K562 (cell line): ENCODE data around the gene ZMIZ1. TPM values are rescaled to one million over a fixed set of nuclear protein-coding genes. Genes with fewer than 3 reads are reported as not detected.

ENCODE experiments used
- ATF3 ChIP-seq, 2 experiments: fragments of 450-650 bp in 1 of 2; sonication (generic) in 1 of 2; formaldehyde crosslinking in 1 of 2; IDR thresholded peaks in 1 of 2; conservative IDR thresholded peaks in 1 of 2; 2 replicates each; pipeline versions ENCODE4 v1.6.1 to v1.8.1; 2016 to 2023; ENCODE audit warnings: mild to moderate bottlenecking in 2 of 2, moderate library complexity in 2 of 2, inconsistent platforms in 1 of 2, missing genetic modification reagents in 1 of 2
- CEBPG ChIP-seq, 3 experiments: fragments of 200-800 bp in 1 of 3; sonication (Bioruptor generic) in 1 of 3; sonication (generic) in 1 of 3; formaldehyde crosslinking in 1 of 3; IDR thresholded peaks in 2 of 3; conservative IDR thresholded peaks in 1 of 3; 2 replicates each; pipeline versions ENCODE4 v1.6.1 to v1.8.0; 2016 to 2022; ENCODE audit warnings: missing compliant biosample characterization in 2 of 3, missing genetic modification characterization in 2 of 3, mild to moderate bottlenecking in 1 of 3, missing genetic modification reagents in 1 of 3
- FOSL1 ChIP-seq: fragments of 200-800 bp; sonication (Bioruptor generic); conservative IDR thresholded peaks from 2 replicates; pipeline ENCODE4 v1.6.1; 2016; ENCODE audit warnings: missing genetic modification characterization, missing compliant biosample characterization
- GATAD2B ChIP-seq: fragments of 450-650 bp; IDR thresholded peaks from 2 replicates; pipeline ENCODE4 v1.6.1; 2017; ENCODE audit warnings: mild to moderate bottlenecking, borderline replicate concordance
- GTF2A2 ChIP-seq: IDR thresholded peaks from 2 replicates; pipeline ENCODE4 v1.6.1; 2016; ENCODE audit warnings: mild to moderate bottlenecking, missing genetic modification characterization, missing compliant biosample characterization
- KDM2B ChIP-seq: fragments of 250-450 bp; sonication (Bioruptor Pico); IDR thresholded peaks from 2 replicates; pipeline ENCODE4 v1.8.0; 2021; ENCODE audit warnings: mild to moderate bottlenecking, moderate library complexity
- NR4A1 ChIP-seq, 2 experiments: fragments of 250-450 bp in 1 of 2; fragments of 450-650 bp in 1 of 2; sonication (Bioruptor Pico) in 1 of 2; IDR thresholded peaks; 2 replicates each; pipeline versions ENCODE4 v1.4.0 to v1.6.1; 2016 to 2020; ENCODE audit warnings: mild to moderate bottlenecking in 2 of 2, missing compliant biosample characterization in 1 of 2, missing genetic modification characterization in 1 of 2, moderate library complexity in 1 of 2
- PPARD ChIP-seq: fragments of 250-450 bp; sonication (Bioruptor Pico); IDR thresholded peaks from 2 replicates; pipeline ENCODE4 v1.8.0; 2022; ENCODE audit warnings: inconsistent platforms, mild to moderate bottlenecking, moderate library complexity
- RBM17 ChIP-seq: fragments of 200-400 bp; formaldehyde crosslinking; IDR thresholded peaks from 2 replicates; pipeline ENCODE4 v1.6.1; 2017; ENCODE audit warnings: low read depth, mild to moderate bottlenecking, low read length, borderline replicate concordance
- RBM34 ChIP-seq: fragments of 200-400 bp; formaldehyde crosslinking; IDR thresholded peaks from 2 replicates; pipeline ENCODE4 v1.6.1; 2018; ENCODE audit warnings: low read length, borderline replicate concordance; ENCODE audit not compliant: insufficient read depth
- SMARCA5 ChIP-seq: fragments of 450-650 bp; IDR thresholded peaks from 2 replicates; pipeline ENCODE4 v1.6.1; 2016
- TAF9B ChIP-seq: fragments of 450-650 bp; IDR thresholded peaks from 2 replicates; pipeline ENCODE4 v1.6.1; 2018; ENCODE audit warnings: mild to moderate bottlenecking; ENCODE audit not compliant: partially characterized antibody
- XRCC3 ChIP-seq: fragments of 450-650 bp; IDR thresholded peaks from 2 replicates; pipeline ENCODE4 v1.6.1; 2017; ENCODE audit warnings: mild to moderate bottlenecking, moderate library complexity
- YBX1 ChIP-seq: fragments of 450-650 bp; IDR thresholded peaks from 2 replicates; pipeline ENCODE4 v1.7.1; 2016; ENCODE audit warnings: mild to moderate bottlenecking
- ZBED1 ChIP-seq: IDR thresholded peaks from 2 replicates; pipeline ENCODE4 v1.6.1; 2014
- ZBTB17 ChIP-seq: fragments of 450-650 bp; formaldehyde crosslinking; IDR thresholded peaks from 2 replicates; pipeline ENCODE4 v1.4.0; 2020; ENCODE audit warnings: mild to moderate bottlenecking
- ZNF212 ChIP-seq: fragments of 450-650 bp; formaldehyde crosslinking; IDR thresholded peaks from 2 replicates; pipeline ENCODE4 v1.4.0; 2020; ENCODE audit warnings: mild to moderate bottlenecking
- ZNF217 ChIP-seq: sonication (generic); formaldehyde crosslinking; IDR thresholded peaks from 2 replicates; pipeline ENCODE4 v1.8.0; 2022; ENCODE audit warnings: mild to moderate bottlenecking, missing genetic modification reagents
- ZNF224 ChIP-seq: sonication (generic); formaldehyde crosslinking; IDR thresholded peaks from 2 replicates; pipeline ENCODE4 v1.8.0; 2022; ENCODE audit warnings: mild to moderate bottlenecking, missing genetic modification reagents
- ZNF311 ChIP-seq: fragments of 250-450 bp; sonication (Bioruptor Pico); IDR thresholded peaks from 2 replicates; pipeline ENCODE4 v1.4.0; 2020; ENCODE audit warnings: mild to moderate bottlenecking, moderate library complexity
- ZNF57 ChIP-seq: fragments of 450-650 bp; formaldehyde crosslinking; IDR thresholded peaks from 2 replicates; pipeline ENCODE4 v1.4.0; 2020; ENCODE audit warnings: mild to moderate bottlenecking, moderate library complexity
- ZNF75A ChIP-seq: fragments of 450-650 bp; formaldehyde crosslinking; IDR thresholded peaks from 2 replicates; pipeline ENCODE4 v1.4.0; 2020; ENCODE audit warnings: mild to moderate bottlenecking
- polyA plus RNA-seq, 8 experiments: library from polyadenylated mRNA; depleted of rRNA in 4 of 8; stranded (reverse) in 5 of 8; unstranded in 3 of 8; fragments of >200 nt; fragmentation: Nextera tagmentation in 2 of 8; fragmentation: Illumina TruSeq in 1 of 8; extraction: Ambion mirVana in 2 of 8; extraction: Trizol in 1 of 8; gene quantifications; 2 replicates each; pipeline versions ENCODE4 v1.2.1 to v1.2.3, GENCODE V29; 2011 to 2014; ENCODE audit warnings: inconsistent platforms in 1 of 8, missing spikeins in 1 of 8
- total RNA-seq, 7 experiments: library from RNA; depleted of rRNA in 6 of 7; stranded (reverse); fragments of >200 nt in 6 of 7; fragmentation: Illumina TruSeq in 2 of 7; extraction: Trizol in 2 of 7; gene quantifications; 2 replicates each; pipeline versions ENCODE4 v1.2.1 to v1.2.3, GENCODE V29; 2011 to 2021; ENCODE audit warnings: low replicate concordance in 1 of 7
- TF ChIP-seq, protein P1 (sequence below): sonication (generic); formaldehyde crosslinking; IDR thresholded peaks from 2 replicates; pipeline ENCODE4 v1.8.1; 2022; ENCODE audit warnings: missing genetic modification reagents
- TF ChIP-seq, protein P2 (sequence below), 2 experiments: IDR thresholded peaks; 2 replicates each; pipeline ENCODE4 v1.6.1; 2012; ENCODE audit warnings: improper control_type of control experiment in 2 of 2, low read depth in 2 of 2, low read length in 2 of 2, borderline replicate concordance in 1 of 2

The ZMIZ1 gene
- total and polyA plus RNA-seq, 9 of the 15 experiments (the other 6 are each of a cell fraction or from before 2014, with no cell fraction given): 1.0 to 37.3 (median 4.3) TPM

DNA sequence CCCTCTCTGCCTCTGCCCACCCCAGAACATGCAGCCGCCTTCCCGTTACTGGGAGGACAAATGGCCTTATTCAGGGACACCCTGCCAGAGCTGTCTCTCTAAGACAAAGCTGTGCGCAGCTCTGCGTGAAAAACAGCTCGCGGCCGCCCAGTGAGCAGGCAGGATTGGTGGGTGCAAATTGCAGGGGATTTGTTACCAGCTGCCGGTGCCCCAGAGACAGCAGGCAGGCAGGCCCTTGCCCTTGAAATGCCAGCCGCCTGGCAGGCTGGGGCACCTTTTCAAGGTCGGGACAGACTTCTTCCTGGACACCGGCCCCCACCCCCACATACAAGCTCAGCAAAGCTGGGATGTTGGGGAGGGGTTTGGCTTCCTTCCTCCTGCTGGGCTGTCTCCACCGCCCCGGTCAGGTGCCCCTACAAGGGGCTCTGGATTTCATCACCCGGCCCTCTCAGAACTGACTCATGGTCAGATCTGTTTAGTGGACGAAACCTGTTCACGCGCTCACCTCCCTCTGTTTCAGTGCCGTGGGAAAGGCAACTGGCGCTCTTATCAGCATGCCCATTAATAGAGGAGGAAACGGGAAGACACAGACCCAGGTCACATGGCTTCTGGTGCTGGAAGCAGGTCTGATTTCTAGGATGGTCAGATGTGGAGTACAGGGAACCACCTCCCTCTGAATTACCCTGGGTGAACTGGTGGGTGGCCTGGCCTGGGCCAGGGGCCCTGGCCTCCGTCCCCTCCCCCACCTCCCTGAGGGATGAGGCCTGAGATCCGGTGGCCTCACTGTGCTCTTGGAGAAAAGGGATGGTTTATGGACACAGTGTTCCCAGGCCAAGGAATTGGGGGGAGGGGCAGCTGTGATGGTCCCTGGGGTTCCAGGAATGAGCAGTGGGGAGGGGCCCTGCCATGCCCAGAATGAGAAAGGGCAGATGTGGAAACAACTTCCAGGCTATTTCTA, 154.6 kb downstream of the ZMIZ1 start (continued):
- TF ChIP-seq, protein P1, sequence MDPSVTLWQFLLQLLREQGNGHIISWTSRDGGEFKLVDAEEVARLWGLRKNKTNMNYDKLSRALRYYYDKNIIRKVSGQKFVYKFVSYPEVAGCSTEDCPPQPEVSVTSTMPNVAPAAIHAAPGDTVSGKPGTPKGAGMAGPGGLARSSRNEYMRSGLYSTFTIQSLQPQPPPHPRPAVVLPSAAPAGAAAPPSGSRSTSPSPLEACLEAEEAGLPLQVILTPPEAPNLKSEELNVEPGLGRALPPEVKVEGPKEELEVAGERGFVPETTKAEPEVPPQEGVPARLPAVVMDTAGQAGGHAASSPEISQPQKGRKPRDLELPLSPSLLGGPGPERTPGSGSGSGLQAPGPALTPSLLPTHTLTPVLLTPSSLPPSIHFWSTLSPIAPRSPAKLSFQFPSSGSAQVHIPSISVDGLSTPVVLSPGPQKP (CRISPR knock-in tag): no peak
- no peak for TF ChIP-seq ZNF224 (CRISPR knock-in tag)
- TF ChIP-seq YBX1: no peak
- TF ChIP-seq RBM17: no peak
- no peak for TF ChIP-seq NR4A1 (CRISPR knock-in tag; IDR thresholded peaks at IDR 0.05)
- no peak for TF ChIP-seq NR4A1 (tag; IDR thresholded peaks at IDR 0.05)
- no peak for TF ChIP-seq ZNF57
- TF ChIP-seq ZNF311 (CRISPR knock-in tag): no peak
- no peak for TF ChIP-seq RBM34
- TF ChIP-seq TAF9B: no peak
- TF ChIP-seq, protein P2, sequence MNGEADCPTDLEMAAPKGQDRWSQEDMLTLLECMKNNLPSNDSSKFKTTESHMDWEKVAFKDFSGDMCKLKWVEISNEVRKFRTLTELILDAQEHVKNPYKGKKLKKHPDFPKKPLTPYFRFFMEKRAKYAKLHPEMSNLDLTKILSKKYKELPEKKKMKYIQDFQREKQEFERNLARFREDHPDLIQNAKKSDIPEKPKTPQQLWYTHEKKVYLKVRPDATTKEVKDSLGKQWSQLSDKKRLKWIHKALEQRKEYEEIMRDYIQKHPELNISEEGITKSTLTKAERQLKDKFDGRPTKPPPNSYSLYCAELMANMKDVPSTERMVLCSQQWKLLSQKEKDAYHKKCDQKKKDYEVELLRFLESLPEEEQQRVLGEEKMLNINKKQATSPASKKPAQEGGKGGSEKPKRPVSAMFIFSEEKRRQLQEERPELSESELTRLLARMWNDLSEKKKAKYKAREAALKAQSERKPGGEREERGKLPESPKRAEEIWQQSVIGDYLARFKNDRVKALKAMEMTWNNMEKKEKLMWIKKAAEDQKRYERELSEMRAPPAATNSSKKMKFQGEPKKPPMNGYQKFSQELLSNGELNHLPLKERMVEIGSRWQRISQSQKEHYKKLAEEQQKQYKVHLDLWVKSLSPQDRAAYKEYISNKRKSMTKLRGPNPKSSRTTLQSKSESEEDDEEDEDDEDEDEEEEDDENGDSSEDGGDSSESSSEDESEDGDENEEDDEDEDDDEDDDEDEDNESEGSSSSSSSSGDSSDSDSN (IDR thresholded peaks at IDR 0.05; ENCODE audit: borderline replicate concordance in 1 of 2, low read depth in 2 of 2, low read length in 2 of 2): no peak
- TF ChIP-seq ZBED1: no peak
- TF ChIP-seq XRCC3: no peak
- TF ChIP-seq ZBTB17: no peak
- no peak for TF ChIP-seq ZNF212 (CRISPR knock-in tag)
- TF ChIP-seq ATF3 (IDR thresholded peaks at IDR 0.05): peak; percentile 54; the same call in 1 of the 2 replicates
- no peak for TF ChIP-seq ATF3 (CRISPR knock-in tag; conservative IDR thresholded peaks at IDR 0.05)
- TF ChIP-seq PPARD (CRISPR knock-in tag): no peak
- no peak for TF ChIP-seq KDM2B (CRISPR knock-in tag)
- no peak for TF ChIP-seq SMARCA5
- TF ChIP-seq FOSL1 (tag): peak; percentile 33
- no peak for TF ChIP-seq ZNF217 (CRISPR knock-in tag)
- TF ChIP-seq GATAD2B: no peak
- no peak for TF ChIP-seq CEBPG (CRISPR knock-in tag; IDR thresholded peaks at IDR 0.05)
- peak in 1 of 2 experiments; percentile 39; a peak in 1 of 4 replicates for TF ChIP-seq CEBPG (tag; conservative IDR thresholded peaks at IDR 0.05 in 1 of 2, IDR thresholded peaks at IDR 0.05 in 1 of 2)
- TF ChIP-seq GTF2A2: no peak
- peak; percentile 42; the same call in 1 of the 2 replicates for TF ChIP-seq ZNF75A
